Activated B cell treated with CpG ODN at 0.5 μM for 24 hours (primary cell): ENCODE results near the gene DNAJC30. TPM values are rescaled to one million over a fixed set of nuclear protein-coding genes. Genes with fewer than 3 reads are reported as not detected.
A peak's percentile ranks its signal among the peaks of the same experiment; 100 is the strongest.
"Not testable (repeated sequence)": the region's sequence is repeated elsewhere in the genome, so short reads cannot be mapped to it uniquely, and the experiment has no call there.

Experiments
- ATAC-seq: fragments of 200-7000 bp; cut with Tn5 transposase; one replicate; pipeline ENCODE4 v1.10.0; 2021; ENCODE audit warnings: low read depth, mild to moderate bottlenecking, moderate library complexity
- CTCF ChIA-PET: fragments of 350-600 bp; sonication (Branson Sonifier 250); formaldehyde crosslinking; loops from one replicate; lab custom pipeline; 2021; ENCODE audit warnings: antibody characterized with exemption; lab: Charles Lee
- POLR2A ChIA-PET: fragments of 350-600 bp; sonication (Branson Sonifier 250); formaldehyde crosslinking; loops from one replicate; lab custom pipeline; 2021; ENCODE audit warnings: antibody characterized with exemption; lab: Charles Lee
- DNase-seq: peaks from one replicate; pipeline ENCODE4 v3.0.0; 2022
- H3K27ac Mint-ChIP-seq: one replicate; pipeline ENCODE4 v1.8.0; 2020; ENCODE audit warnings: mixed read lengths
- H3K27me3 Mint-ChIP-seq: one replicate; pipeline ENCODE4 v1.8.0; 2021; ENCODE audit warnings: mixed read lengths
- H3K36me3 Mint-ChIP-seq: one replicate; pipeline ENCODE4 v1.8.0; 2021; ENCODE audit warnings: low read depth, mixed read lengths
- H3K4me1 Mint-ChIP-seq: one replicate; pipeline ENCODE4 v1.8.0; 2021; ENCODE audit warnings: mixed read lengths
- H3K4me3 Mint-ChIP-seq: one replicate; pipeline ENCODE4 v1.8.0; 2020; ENCODE audit warnings: mild to moderate bottlenecking, mixed read lengths
- H3K9me3 Mint-ChIP-seq: one replicate; pipeline ENCODE4 v1.8.0; 2020; ENCODE audit warnings: mixed read lengths
- intact Hi-C: fragments of 100-400 bp; cut with micrococcal nuclease; formaldehyde crosslinking; loops from one replicate; pipeline ENCODE4 v1.15.1; 2024
- total RNA-seq: library from RNA; stranded (reverse); gene quantifications from 2 replicates; pipeline ENCODE4 v1.2.3, GENCODE V29; 2022
- TF ChIP-seq, protein P1 (sequence below): fragments of 200-600 bp; IDR thresholded peaks from one replicate; pipeline ENCODE4 v1.8.0; 2022; ENCODE audit warnings: antibody characterized with exemption, mild to moderate bottlenecking

Gene DNAJC30
- total RNA-seq, 1 donor from 2014 or later: 14.2 TPM

DNA sequence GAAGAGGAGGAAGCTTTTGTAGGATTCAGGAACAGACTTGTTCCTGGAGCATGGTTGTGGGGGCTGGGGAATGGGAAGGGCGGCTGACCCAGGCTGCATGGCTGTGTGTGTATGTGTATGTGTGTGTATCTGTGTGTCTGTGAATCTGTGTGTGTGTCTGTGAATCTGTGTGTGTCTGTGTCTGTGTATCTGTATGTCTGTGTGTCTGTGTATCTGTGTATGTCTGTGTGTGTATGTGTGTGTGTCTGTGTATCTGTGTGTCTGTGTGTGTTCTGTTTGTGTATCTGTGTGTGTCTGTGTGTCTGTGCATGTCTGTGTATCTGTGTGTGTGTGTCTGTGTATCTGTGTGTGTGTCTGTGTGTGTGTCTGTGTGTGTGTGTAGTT lies 42.8 kb upstream of the DNAJC30 start:
- H3K9me3 Mint-ChIP-seq: no peaks in the 10 kb centered on the region
- ATAC-seq (peak; percentile 10), DNase-seq (no peak)
- H3K4me1 Mint-ChIP-seq: no peaks in the 10 kb centered on the region
- CTCF ChIA-PET: interaction anchor here (3.7 kb wide), 1 partner anchor 119 kb away, joined by 63 read pairs; no protein-coding TSS in a partner anchor
- POLR2A ChIA-PET: interaction anchor here (0.6 kb wide), 1 partner anchor 210 kb away, joined by 3 read pairs; no protein-coding TSS in a partner anchor
- peaks cover 13% of the 10 kb centered on the region for H3K27me3 Mint-ChIP-seq
- H3K27ac Mint-ChIP-seq: no peak overlapping the region
- H3K4me3 Mint-ChIP-seq: no peak overlapping the region
- H3K36me3 Mint-ChIP-seq: no peaks in the 10 kb centered on the region
- TF ChIP-seq, protein P1, sequence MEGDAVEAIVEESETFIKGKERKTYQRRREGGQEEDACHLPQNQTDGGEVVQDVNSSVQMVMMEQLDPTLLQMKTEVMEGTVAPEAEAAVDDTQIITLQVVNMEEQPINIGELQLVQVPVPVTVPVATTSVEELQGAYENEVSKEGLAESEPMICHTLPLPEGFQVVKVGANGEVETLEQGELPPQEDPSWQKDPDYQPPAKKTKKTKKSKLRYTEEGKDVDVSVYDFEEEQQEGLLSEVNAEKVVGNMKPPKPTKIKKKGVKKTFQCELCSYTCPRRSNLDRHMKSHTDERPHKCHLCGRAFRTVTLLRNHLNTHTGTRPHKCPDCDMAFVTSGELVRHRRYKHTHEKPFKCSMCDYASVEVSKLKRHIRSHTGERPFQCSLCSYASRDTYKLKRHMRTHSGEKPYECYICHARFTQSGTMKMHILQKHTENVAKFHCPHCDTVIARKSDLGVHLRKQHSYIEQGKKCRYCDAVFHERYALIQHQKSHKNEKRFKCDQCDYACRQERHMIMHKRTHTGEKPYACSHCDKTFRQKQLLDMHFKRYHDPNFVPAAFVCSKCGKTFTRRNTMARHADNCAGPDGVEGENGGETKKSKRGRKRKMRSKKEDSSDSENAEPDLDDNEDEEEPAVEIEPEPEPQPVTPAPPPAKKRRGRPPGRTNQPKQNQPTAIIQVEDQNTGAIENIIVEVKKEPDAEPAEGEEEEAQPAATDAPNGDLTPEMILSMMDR: no peak
- intact Hi-C loops: no loop called here

- ChIA-PET CTCF (interaction anchor here (3.7 kb wide), 1 partner anchor 117 kb away, joined by 63 read pairs; no protein-coding TSS in a partner anchor), POLR2A (no interaction called here)
- TF ChIP-seq, protein P1: no peak
- Mint-ChIP-seq H3K4me3 (no peak overlapping the region), H3K9me3 (no peaks in the 10 kb centered on the region), H3K27ac (no peak overlapping the region), H3K4me1 (peaks cover 7% of the 10 kb centered on the region), H3K36me3 (no peaks in the 10 kb centered on the region), H3K27me3 (peaks cover 16% of the 10 kb centered on the region)
- intact Hi-C loops: loop anchor here (2.0 kb wide), 1 partner anchor 75 kb away; no protein-coding TSS in a partner anchor
- ATAC-seq (no peak), DNase-seq (no peak)
Observed at GRCh38 chr7:73723813-73724212, 40.6 kb upstream of the DNAJC30 start.

DNA sequence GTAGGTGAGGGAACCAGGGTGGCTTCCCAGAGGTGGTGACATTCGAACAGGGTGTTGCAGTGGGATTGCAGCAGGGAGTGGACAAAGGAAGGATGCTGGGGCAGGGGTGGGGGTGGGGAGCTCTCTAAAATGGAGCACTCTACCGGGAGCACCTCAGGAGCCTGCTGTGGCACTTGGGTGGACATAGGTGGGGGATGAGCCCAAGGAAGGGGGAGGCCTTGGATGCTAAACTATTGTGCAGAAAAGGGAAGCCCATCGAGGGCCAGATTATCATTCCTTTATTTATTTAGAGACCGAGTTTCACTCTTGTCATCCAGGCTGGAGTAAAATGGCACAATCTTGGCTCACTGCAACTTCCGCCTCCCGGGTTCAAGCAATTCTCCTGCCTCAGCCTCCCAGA lies 39.5 kb upstream of the DNAJC30 start:
- Mint-ChIP-seq H3K4me1 (peaks cover 16% of the 10 kb centered on the region), H3K36me3 (no peaks in the 10 kb centered on the region), H3K9me3 (no peaks in the 10 kb centered on the region), H3K4me3 (no peak overlapping the region), H3K27ac (no peak overlapping the region), H3K27me3 (peaks cover 10% of the 10 kb centered on the region)
- intact Hi-C loops: no loop called here
- DNase-seq: no peak
- no peak for ATAC-seq
- CTCF ChIA-PET: no interaction called here
- POLR2A ChIA-PET: no interaction called here
- TF ChIP-seq, protein P1: no peak

GRCh38 chr7:73722182-73722581 lies 38.9 kb upstream of the DNAJC30 start:
- CTCF ChIA-PET, H3K27ac Mint-ChIP-seq, POLR2A ChIA-PET, H3K4me3 Mint-ChIP-seq, H3K36me3 Mint-ChIP-seq, H3K9me3 Mint-ChIP-seq, intact Hi-C loops, ATAC-seq, DNase-seq: not testable (repeated sequence)
- peaks cover 14% of the 10 kb centered on the region for H3K27me3 Mint-ChIP-seq
- peaks cover 20% of the 10 kb centered on the region for H3K4me1 Mint-ChIP-seq

- ChIA-PET CTCF (no interaction called here), POLR2A (no interaction called here)
- H3K4me1 Mint-ChIP-seq: peaks cover 21% of the 10 kb centered on the region
- TF ChIP-seq, protein P1: no peak
- peak overlapping the region; percentile 35 for H3K4me3 Mint-ChIP-seq
- no peak overlapping the region for H3K27ac Mint-ChIP-seq
- no peaks in the 10 kb centered on the region for H3K9me3 Mint-ChIP-seq
- intact Hi-C loops: no loop called here
- H3K36me3 Mint-ChIP-seq: no peaks in the 10 kb centered on the region
- ATAC-seq: no peak
- H3K27me3 Mint-ChIP-seq: peaks cover 18% of the 10 kb centered on the region
- DNase-seq: no peak
Observed at GRCh38 chr7:73721377-73721817, 38.1 kb upstream of the DNAJC30 start.

GRCh38 chr7:73720443-73720842 lies 37.2 kb upstream of the DNAJC30 start:
- H3K9me3 Mint-ChIP-seq, intact Hi-C loops, ATAC-seq, DNase-seq, H3K27ac Mint-ChIP-seq, CTCF ChIA-PET, H3K36me3 Mint-ChIP-seq: not testable (repeated sequence)
- H3K4me1 Mint-ChIP-seq: peaks cover 21% of the 10 kb centered on the region
- H3K27me3 Mint-ChIP-seq: peaks cover 28% of the 10 kb centered on the region
- peak overlapping the region; percentile 79 for H3K4me3 Mint-ChIP-seq
- POLR2A ChIA-PET: interaction anchor here (0.6 kb wide), 3 partner anchors 16 to 860 kb away, joined by 4 to 5 read pairs (median 4); no protein-coding TSS in a partner anchor
